Articular chondrocyte of knee joint (primary cell): ENCODE results near the gene ACER3. TPM values are rescaled to one million over a fixed set of nuclear protein-coding genes. Genes with fewer than 3 reads are reported as not detected.

Source experiments
- total RNA-seq: library from RNA; depleted of rRNA; stranded (reverse); fragments of >200 nt; gene quantifications from 2 replicates; pipeline ENCODE4 v1.2.3, GENCODE V29; 2012

The ACER3 gene
- total RNA-seq, result 12.3 and 12.8 TPM in 2 replicates

DNA sequence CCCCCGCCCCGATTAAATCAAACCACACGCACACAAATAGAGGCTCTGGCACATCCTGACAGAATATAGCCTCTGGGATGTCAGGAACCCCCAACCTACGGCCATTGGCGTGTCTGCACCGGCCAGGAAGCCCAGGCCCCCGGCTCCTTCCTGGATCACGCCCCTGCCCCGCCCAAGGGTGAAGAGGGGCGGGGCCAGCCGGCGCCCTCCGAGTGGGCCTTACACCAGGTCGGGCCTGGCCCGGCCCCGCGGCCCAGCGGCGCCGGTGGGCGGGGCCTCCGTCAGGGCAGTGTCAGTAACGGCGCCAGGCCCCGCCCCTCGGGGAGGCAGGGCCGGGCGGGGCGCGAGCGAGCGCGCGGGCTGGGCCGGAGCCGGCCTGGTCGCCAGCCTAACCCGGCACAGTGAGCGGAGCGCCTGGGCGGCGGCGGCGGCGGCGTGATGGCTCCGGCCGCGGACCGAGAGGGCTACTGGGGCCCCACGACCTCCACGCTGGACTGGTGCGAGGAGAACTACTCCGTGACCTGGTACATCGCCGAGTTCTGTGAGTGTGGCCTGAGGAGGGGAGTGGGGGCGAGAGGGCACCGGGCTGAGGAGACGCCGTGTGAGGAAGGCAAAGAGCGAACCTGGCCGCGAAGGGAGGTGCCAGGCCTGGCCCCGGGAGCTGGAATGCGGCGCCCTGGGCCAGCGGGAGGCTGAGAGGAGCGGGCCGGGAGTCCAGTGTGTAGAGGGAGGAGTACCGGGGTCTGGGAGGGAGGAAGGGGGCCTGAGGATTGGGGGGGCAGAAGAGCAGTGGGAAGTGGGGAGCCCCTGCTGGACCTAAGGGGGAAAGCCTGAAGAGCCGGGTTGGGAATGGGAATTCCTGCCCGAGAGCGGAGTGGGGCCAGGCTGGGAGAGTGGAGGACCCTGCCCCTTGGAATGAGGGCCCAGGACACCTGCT, at the start of gene ACER3:
ACER3 (plus strand) TSS at position 380 of the 937 bp plus-strand sequence; CDS start at position 439, 59 bp downstream.

DNA sequence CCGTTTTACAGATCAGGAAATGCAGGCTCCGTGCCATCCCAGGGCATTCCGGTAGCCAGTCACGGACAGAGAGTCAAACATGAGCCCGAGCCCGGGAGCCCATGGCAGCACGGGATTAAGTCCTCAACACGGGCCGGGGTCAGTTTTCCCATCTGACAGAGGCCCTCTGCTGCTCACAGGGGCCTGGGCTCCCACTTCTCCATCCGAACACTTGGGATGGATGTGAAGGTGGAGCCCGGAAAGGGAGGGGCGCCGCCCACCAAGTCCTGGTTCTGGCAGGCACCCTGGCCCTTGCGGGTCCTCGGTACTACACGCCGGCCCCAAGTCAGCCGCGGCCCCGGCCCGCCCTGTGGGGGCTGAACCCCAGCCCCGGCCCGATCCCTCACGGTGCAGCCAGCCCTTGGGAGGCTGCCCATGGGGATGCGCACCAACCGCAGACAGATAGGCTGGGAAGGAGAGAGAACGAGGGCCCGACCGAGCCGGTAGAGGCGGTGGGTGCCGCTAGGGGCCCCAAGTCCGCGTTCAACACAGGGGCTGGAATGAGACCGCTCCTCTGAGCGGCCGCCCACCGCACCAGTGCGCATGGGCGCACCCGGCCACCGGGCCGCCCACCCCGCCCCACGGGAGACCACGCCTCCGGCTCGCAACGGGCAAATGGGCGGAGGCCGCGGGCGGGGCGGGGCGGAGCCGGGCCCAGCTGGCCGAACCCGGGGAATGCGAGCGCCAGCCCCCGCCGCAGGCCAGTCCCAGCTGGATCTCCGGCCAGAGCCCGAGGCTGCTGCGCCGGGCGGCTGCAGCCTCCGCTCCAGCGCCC, 205.7 kb downstream of the ACER3 start, which contains the start of gene CAPN5:
CAPN5 (plus strand) TSS at position 743 of the 814 bp plus-strand sequence. CDS start 17,916 bp downstream, outside the sequence.

Other genes with a start within 250 kb of the ACER3 start
- 13.0 and 13.5 TPM in 2 replicates for gene LRRC32, start 190.2 kb upstream of the ACER3 start, total RNA-seq
- gene TSKU, start 77.6 kb upstream of the ACER3 start, total RNA-seq, result 18.2 and 19.5 TPM in 2 replicates
- gene B3GNT6, start 173.5 kb downstream of the ACER3 start, total RNA-seq, result not detected in 2 replicates
- 8.6 and 12.9 TPM in 2 replicates for gene CAPN5, start 206.1 kb downstream of the ACER3 start, total RNA-seq
- not detected in 2 replicates for gene OMP, start 241.9 kb downstream of the ACER3 start, total RNA-seq